Thyroid gland (tissue), 4 donors: ENCODE measurements around the gene ANKRD22.

ENCODE experiments used
- CTCF ChIP-seq, 6 experiments: fragments of 200-600 bp in 3 of 6; fragments of 450-650 bp in 3 of 6; sonication (generic) in 3 of 6; IDR thresholded peaks; one replicate each; pipeline ENCODE4 v1.5.1; 2016 to 2019; ENCODE audit warnings: antibody characterized with exemption in 6 of 6, mild to moderate bottlenecking in 2 of 6, inconsistent platforms in 1 of 6, moderate library complexity in 1 of 6
- POLR2A ChIP-seq, 2 donors: fragments of 450-650 bp; IDR thresholded peaks; one replicate each; pipeline ENCODE4 v1.6.1; 2017; ENCODE audit warnings: antibody characterized with exemption in 2 of 2, mild to moderate bottlenecking in 2 of 2, moderate library complexity in 1 of 2

DNA sequence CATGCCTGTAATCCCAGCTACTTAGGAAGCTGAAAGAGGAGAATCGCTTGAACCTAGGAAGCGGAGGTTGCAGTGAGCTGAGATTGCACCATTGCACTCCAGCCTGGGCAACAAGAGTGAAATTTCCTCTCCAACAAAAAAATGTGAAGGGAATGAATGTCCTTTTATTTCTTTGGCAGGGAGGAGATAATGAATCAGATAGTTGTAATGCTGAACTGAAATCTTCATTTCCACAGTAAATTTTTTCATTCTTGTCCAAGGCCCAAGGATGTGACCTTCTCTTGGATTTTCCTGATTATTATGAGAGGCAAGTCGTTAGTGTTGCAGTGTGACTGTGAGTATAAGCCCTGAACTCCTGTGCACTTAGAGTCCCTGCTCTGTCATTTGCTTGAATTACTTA lies 42.0 kb upstream of the ANKRD22 start:
- TF ChIP-seq CTCF (IDR thresholded peaks at IDR 0.05): no peak
- no peak for TF ChIP-seq POLR2A (IDR thresholded peaks at IDR 0.05)
